Activated naive CD4-positive, alpha-beta T cell treated with anti-CD3 and anti-CD28 coated beads, Interleukin-2, amount 50 U/mL, for 24 hours (primary cell): ENCODE measurements around the gene TCAP.
"Not testable (repeated sequence)": the region's sequence is repeated elsewhere in the genome, so short reads cannot be mapped to it uniquely, and the experiment has no call there.

ENCODE experiments used
- H3K27ac Mint-ChIP-seq: one replicate; pipeline ENCODE4 v1.8.0; 2021; ENCODE audit warnings: mild to moderate bottlenecking, mixed read lengths
- H3K27me3 Mint-ChIP-seq: one replicate; pipeline ENCODE4 v1.8.0; 2021; ENCODE audit warnings: mixed read lengths
- H3K36me3 Mint-ChIP-seq: one replicate; pipeline ENCODE4 v1.8.0; 2021; ENCODE audit warnings: mixed read lengths
- H3K4me1 Mint-ChIP-seq: one replicate; pipeline ENCODE4 v1.8.0; 2021; ENCODE audit warnings: mixed read lengths
- H3K4me3 Mint-ChIP-seq: one replicate; pipeline ENCODE4 v1.8.0; 2021; ENCODE audit warnings: mild to moderate bottlenecking, mixed read lengths
- H3K9me3 Mint-ChIP-seq: one replicate; pipeline ENCODE4 v1.8.0; 2021; ENCODE audit warnings: mixed read lengths

Gene TCAP

DNA sequence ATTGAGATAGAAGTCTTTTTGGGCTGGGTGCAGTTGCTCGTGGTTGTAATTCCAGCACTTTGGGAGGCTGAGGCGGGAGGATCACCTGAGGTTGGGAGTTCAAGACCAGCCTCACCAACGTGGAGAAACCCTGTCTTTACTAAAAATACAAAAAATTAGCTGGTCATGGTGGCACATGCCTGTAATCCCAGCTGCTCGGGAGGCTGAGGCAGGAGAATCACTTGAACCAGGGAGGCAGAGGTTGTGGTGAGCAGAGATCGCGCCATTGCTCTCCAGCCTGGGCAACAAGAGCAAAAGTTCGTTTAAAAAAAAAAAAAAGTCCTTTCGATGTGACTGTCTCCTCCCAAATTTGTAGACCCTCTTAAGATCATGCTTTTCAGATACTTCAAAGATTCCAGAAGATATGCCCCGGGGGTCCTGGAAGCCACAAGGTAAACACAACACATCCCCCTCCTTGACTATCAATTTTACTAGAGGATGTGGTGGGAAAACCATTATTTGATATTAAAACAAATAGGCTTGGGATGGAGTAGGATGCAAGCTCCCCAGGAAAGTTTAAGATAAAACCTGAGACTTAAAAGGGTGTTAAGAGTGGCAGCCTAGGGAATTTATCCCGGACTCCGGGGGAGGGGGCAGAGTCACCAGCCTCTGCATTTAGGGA is 34.1 kb downstream of the TCAP start:
- H3K9me3 Mint-ChIP-seq, H3K27ac Mint-ChIP-seq, H3K4me1 Mint-ChIP-seq, H3K36me3 Mint-ChIP-seq: not testable (repeated sequence)
- Mint-ChIP-seq H3K4me3 (peak overlapping the region; percentile 44), H3K27me3 (peaks cover 23% of the 10 kb centered on the region)

DNA sequence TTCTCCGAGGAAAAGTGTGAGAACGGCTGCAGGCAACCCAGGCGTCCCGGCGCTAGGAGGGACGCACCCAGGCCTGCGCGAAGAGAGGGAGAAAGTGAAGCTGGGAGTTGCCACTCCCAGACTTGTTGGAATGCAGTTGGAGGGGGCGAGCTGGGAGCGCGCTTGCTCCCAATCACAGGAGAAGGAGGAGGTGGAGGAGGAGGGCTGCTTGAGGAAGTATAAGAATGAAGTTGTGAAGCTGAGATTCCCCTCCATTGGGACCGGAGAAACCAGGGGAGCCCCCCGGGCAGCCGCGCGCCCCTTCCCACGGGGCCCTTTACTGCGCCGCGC is 34.6 kb downstream of the TCAP start, which contains the start of gene ERBB2:
Gene ERBB2 (plus strand): TSS at position 247 of the 330 bp plus-strand sequence. CDS start 175 bp downstream, outside the sequence.
- Mint-ChIP-seq H3K36me3 (peaks cover 5% of the 10 kb centered on the region), H3K27ac (no peak within 1 kb of the TSS), H3K4me3 (peak within 1 kb of the TSS; percentile 44), H3K9me3 (no peaks in the 10 kb centered on the region), H3K27me3 (peaks cover 23% of the 10 kb centered on the region), H3K4me1 (peaks cover 9% of the 10 kb centered on the region)

DNA sequence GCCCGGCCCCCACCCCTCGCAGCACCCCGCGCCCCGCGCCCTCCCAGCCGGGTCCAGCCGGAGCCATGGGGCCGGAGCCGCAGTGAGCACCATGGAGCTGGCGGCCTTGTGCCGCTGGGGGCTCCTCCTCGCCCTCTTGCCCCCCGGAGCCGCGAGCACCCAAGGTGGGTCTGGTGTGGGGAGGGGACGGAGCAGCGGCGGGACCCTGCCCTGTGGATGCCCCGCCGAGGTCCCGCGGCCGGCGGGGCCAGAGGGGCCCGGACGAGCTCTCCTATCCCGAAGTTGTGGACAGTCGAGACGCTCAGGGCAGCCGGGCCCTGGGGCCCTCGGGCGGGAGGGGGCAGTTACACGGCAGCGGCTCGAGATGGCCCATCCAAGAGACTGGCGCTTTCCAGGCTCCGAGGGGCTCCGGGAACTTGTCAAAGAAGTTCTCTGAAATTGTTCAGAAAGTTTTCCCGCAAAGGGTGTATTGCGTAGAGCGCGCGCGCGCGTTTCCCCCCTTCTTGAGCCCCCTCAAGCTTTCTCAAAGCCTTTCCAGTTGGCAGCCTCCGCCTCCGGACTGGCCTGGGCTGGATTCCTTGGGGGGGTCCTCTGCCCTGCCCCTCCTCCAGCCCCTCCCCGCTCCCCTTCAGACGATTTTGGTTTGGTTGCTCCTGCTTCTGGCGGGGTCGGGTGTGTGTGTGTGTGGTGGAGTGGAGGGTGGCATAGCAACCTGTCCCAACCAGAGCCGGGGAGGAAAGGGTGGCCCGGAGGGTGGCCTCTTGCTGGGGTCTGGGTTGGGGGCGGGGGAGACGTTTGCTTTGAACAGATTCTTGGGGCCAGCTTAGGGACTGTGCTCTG is 35.2 kb downstream of the TCAP start:
- H3K36me3 Mint-ChIP-seq: peaks cover 3% of the 10 kb centered on the region
- no peak overlapping the region for H3K4me3 Mint-ChIP-seq
- no peak overlapping the region for H3K27ac Mint-ChIP-seq
- peaks cover 9% of the 10 kb centered on the region for H3K4me1 Mint-ChIP-seq
- H3K9me3 Mint-ChIP-seq: no peaks in the 10 kb centered on the region
- peaks cover 23% of the 10 kb centered on the region for H3K27me3 Mint-ChIP-seq

DNA sequence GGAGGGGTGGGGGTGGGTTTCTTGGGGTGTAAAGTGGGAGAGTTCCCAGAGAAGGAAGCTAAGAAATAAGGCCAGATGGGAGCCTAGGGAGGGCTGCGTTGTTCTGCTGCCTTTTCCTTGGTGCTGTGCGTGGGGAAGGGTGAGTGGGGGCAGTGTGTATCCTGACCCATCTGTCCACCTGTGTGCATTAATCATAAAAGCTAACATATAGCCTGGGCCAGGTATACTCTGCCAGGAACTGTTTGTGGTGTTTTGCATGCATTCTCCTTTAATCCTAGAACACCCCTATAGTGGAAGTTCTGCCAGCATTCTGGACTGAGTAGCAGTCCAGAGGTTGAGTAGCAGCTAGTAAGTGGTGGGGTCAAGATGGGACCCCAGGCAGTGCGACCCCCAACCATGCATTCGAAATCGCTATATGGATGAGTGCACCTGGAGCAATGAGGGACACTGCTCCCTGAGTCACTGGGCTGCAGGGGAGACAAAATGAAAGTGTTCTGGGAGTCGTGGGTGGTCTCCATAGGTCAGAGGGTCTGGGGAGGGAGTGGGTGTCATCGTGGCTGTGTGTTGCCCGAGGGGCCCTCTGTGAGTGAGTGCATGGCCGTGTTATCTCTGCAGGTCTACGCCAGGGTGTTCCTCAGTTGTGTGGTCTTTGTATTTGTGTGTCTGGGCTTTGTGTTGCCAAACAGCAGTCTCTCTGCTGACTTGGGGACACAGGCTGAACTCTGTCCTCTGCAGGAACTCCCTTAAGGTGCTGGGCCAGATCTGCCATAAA is 36.0 kb downstream of the TCAP start:
- peak overlapping the region; percentile 33 for H3K4me3 Mint-ChIP-seq
- H3K27me3 Mint-ChIP-seq: peaks cover 23% of the 10 kb centered on the region
- H3K27ac Mint-ChIP-seq: peak overlapping the region; percentile 76
- H3K36me3 Mint-ChIP-seq: peaks cover 3% of the 10 kb centered on the region
- H3K9me3 Mint-ChIP-seq: no peaks in the 10 kb centered on the region
- peaks cover 10% of the 10 kb centered on the region for H3K4me1 Mint-ChIP-seq

GRCh38 chr17:39701784-39702422 is 36.8 kb downstream of the TCAP start:
- Mint-ChIP-seq H3K4me1 (peaks cover 17% of the 10 kb centered on the region), H3K27ac (no peak overlapping the region), H3K9me3 (no peaks in the 10 kb centered on the region), H3K36me3 (peaks cover 3% of the 10 kb centered on the region), H3K4me3 (no peak overlapping the region), H3K27me3 (peaks cover 23% of the 10 kb centered on the region)

DNA sequence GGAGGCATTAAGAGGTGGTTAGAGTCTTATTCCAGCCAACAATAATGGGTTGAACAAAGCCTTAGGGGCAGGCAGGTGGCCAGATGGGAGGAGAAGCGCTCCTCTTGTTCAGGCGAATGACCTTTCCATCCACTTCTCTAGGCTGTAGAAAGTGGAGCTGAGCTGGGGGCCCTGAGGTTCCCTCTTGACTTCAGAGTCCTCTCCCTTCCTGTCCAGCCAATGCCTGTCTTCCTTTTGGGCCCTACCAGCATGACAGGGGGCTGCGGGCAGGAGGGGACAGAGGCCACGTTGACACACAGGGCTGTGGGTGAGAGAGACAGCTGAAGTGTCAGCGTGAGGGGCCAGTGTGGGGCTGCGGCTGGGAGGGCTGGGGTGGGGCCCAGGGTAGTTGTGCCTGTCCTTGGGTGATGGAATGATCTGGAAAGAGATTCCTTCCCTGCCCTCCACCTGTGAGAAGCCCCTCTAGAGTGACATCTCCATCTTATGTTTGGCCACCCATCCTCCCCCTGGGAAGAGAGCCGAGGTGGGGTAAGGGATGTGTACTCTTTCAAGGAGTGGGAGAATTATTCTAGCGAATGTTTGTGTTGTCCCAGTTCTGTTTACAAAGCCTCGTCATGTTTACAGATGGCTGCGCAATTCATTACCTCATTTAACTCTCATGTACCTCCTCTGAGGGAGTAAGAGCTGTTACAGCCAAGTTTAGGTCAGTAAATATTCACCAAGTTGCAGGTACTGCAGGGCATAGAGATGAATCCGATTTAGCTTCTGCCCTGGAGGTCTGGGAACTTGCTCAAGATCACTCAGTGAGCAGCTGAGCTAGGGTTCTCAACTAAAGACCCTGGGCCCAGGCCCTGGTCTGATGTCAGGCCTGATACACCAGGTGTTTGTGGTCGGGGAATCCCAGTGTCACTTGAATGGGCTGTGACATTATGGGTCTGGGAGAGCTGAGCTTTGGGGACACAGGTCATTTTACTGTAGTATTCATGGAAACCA is 38.0 kb downstream of the TCAP start:
- Mint-ChIP-seq H3K27me3 (peaks cover 21% of the 10 kb centered on the region), H3K4me1 (peaks cover 28% of the 10 kb centered on the region), H3K36me3 (peaks cover 1% of the 10 kb centered on the region), H3K4me3 (no peak overlapping the region), H3K27ac (no peak overlapping the region), H3K9me3 (no peaks in the 10 kb centered on the region)

DNA sequence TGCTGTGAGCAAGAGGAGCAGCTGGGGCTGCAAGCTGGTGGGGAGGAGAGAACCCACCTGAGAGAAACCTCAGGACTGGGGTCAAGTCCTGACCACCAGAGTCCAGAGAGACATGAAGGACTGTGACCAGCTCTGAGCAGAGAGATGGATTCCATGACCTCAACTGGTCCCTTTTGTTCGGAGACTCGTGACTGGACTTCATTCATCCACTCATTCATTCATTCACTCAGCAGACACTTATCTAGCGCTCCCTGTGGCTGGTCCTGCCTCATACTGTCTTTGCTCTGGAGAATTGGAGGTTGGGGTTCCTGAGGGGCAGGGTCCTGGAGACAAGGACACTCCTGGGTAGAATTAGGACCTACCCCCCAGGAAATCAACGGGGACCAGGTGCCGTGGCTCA is 38.8 kb downstream of the TCAP start:
- peaks cover 1% of the 10 kb centered on the region for H3K36me3 Mint-ChIP-seq
- peaks cover 26% of the 10 kb centered on the region for H3K4me1 Mint-ChIP-seq
- peaks cover 19% of the 10 kb centered on the region for H3K27me3 Mint-ChIP-seq
- no peaks in the 10 kb centered on the region for H3K9me3 Mint-ChIP-seq
- no peak overlapping the region for H3K27ac Mint-ChIP-seq
- no peak overlapping the region for H3K4me3 Mint-ChIP-seq

DNA sequence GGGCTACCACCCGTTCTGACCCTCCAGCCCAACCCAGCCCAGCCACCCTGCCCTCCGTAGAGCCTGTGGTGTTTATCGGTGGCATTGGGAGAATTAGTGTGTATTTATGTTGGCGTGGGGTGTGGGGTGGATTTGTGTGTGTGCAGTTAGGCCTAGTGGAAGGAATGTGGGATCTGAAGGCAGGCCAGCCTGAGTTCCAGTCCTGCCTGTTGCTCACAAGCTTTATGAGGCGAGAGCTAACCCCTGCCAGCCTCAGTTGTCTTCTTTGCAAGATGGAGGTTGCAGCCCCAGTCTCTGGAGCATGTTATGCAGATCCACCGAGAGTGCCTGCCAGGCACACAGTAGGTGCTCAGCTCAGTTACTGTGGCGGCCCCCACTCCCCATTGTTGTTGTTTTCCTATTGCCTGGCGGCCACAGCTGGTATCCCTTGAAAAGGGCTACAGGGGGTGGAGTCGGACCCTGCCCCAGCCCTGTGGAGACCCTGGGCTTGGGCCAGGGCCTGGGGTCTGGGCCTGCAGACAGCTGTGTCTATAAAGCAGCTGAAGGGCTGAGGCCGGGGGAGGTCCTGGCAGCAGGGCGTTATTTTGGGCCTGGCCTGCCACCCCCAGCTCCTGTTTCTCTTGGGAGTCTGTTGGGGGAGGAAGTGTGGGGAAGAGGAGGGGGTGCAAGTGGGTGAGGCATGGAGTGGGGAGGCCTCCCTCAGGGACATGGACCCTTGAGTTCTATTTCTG is 39.8 kb downstream of the TCAP start:
- no peak overlapping the region for H3K27ac Mint-ChIP-seq
- H3K4me3 Mint-ChIP-seq: no peak overlapping the region
- peaks cover 24% of the 10 kb centered on the region for H3K4me1 Mint-ChIP-seq

DNA sequence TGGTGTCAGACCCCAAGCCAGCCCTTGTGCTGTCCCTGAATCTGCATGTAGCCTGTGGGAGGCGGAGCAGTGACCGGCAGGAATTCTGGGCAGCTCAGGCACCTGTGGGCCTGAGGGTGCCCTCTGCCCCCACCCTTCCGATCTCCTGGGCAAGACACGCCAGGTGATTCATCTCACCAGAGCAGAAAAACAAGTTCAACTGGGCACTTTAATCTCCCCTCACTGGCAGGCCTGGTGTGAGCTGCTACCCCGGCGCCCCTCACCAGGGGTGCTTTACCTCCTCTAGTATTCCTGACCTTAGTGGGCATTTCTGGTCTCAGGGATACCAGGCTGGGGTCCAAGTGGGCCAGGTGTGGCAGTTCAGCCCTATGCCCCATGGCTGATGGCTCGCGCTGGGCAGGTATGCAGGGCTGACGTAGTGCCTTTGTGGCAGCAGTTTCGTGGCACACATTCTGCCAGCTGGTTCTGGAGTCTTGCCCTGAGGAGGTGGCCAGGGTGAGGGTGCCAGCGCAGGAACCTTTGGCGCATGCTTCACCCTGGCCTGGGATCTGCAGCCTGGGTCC is 40.7 kb downstream of the TCAP start:
- peaks cover 1% of the 10 kb centered on the region for H3K36me3 Mint-ChIP-seq
- H3K4me1 Mint-ChIP-seq: peaks cover 24% of the 10 kb centered on the region
- H3K27me3 Mint-ChIP-seq: peaks cover 10% of the 10 kb centered on the region
- H3K27ac Mint-ChIP-seq: no peak overlapping the region
- no peak overlapping the region for H3K4me3 Mint-ChIP-seq
- H3K9me3 Mint-ChIP-seq: no peaks in the 10 kb centered on the region

More for the DNA sequence above, 39.8 kb downstream of the TCAP start:
- Mint-ChIP-seq H3K36me3 (peaks cover 1% of the 10 kb centered on the region), H3K27me3 (peaks cover 11% of the 10 kb centered on the region), H3K9me3 (no peaks in the 10 kb centered on the region)

- Mint-ChIP-seq H3K4me1 (peaks cover 24% of the 10 kb centered on the region), H3K9me3 (no peaks in the 10 kb centered on the region), H3K27me3 (peaks cover 5% of the 10 kb centered on the region), H3K36me3 (no peaks in the 10 kb centered on the region), H3K27ac (no peak overlapping the region), H3K4me3 (no peak overlapping the region)
Observed at GRCh38 chr17:39706383-39706782, 41.2 kb downstream of the TCAP start.

DNA sequence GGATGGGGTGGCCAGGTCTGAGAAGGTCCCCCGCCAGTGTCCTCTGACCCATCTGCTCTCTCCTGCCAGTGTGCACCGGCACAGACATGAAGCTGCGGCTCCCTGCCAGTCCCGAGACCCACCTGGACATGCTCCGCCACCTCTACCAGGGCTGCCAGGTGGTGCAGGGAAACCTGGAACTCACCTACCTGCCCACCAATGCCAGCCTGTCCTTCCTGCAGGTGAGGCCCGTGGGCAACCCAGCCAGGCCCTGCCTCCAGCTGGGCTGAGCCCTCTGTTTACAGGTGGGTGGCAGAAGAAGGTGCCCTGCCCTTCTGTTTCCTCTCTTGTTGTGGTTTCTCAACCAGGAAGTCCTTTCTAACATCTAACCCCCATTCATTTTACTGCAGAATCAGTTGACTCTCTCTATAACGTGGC is 41.8 kb downstream of the TCAP start:
- Mint-ChIP-seq H3K36me3 (no peaks in the 10 kb centered on the region), H3K27ac (peak overlapping the region; percentile 78), H3K4me3 (peak overlapping the region; percentile 12), H3K27me3 (peaks cover 1% of the 10 kb centered on the region), H3K4me1 (peaks cover 24% of the 10 kb centered on the region), H3K9me3 (no peaks in the 10 kb centered on the region)

DNA sequence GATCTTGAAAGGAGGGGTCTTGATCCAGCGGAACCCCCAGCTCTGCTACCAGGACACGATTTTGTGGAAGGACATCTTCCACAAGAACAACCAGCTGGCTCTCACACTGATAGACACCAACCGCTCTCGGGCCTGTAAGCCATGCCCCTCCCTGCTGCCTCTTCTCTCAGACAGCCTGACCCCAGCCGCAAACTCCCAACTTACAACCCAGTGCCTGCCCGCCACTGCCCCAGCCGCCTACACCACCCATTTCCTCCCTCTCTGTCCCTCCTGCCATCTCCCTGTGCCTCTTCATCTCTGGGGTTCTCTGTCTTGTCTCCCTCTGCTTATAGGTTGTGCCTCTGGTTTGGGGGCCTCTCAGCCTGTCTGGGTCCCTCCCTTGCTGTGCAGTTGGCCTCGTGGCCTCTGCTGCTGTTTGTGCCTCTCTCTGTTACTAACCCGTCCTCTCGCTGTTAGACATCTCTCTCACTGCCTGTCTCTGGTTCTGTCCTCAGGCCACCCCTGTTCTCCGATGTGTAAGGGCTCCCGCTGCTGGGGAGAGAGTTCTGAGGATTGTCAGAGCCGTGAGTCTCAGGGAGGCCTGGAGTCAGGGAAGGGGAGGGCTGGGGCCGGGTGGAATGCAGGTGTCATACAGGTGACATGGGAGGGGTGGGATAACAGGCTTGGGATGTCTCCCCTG is 44.3 kb downstream of the TCAP start:
- H3K9me3 Mint-ChIP-seq: no peaks in the 10 kb centered on the region
- no peak overlapping the region for H3K27ac Mint-ChIP-seq
- H3K4me1 Mint-ChIP-seq: peaks cover 24% of the 10 kb centered on the region
- H3K4me3 Mint-ChIP-seq: peak overlapping the region; percentile 60
- no peaks in the 10 kb centered on the region for H3K27me3 Mint-ChIP-seq
- H3K36me3 Mint-ChIP-seq: no peaks in the 10 kb centered on the region
